GM11168 (cell line): ENCODE data around the gene MAMDC4.

Experiments
- in situ Hi-C: fragments of 300-500 bp; cut with MboI; formaldehyde crosslinking; loops from one replicate; pipeline ENCODE4 v1.12.0; 2022; ENCODE audit warnings: low sequenced_read_pairs; ENCODE audit not compliant: unreplicated experiment

The MAMDC4 gene

GRCh38 chr9:136848393-136849037, 3.6 kb upstream of the MAMDC4 start:
- in situ Hi-C loops, result no loop called here

- in situ Hi-C loops, result no loop called here
Measured at GRCh38 chr9:136849038-136849959, 2.8 kb upstream of the MAMDC4 start, which contains the start of gene PHPT1. PHPT1 (plus strand) TSS chr9:136849409; CDS start chr9:136849431, 22 bp downstream.

DNA sequence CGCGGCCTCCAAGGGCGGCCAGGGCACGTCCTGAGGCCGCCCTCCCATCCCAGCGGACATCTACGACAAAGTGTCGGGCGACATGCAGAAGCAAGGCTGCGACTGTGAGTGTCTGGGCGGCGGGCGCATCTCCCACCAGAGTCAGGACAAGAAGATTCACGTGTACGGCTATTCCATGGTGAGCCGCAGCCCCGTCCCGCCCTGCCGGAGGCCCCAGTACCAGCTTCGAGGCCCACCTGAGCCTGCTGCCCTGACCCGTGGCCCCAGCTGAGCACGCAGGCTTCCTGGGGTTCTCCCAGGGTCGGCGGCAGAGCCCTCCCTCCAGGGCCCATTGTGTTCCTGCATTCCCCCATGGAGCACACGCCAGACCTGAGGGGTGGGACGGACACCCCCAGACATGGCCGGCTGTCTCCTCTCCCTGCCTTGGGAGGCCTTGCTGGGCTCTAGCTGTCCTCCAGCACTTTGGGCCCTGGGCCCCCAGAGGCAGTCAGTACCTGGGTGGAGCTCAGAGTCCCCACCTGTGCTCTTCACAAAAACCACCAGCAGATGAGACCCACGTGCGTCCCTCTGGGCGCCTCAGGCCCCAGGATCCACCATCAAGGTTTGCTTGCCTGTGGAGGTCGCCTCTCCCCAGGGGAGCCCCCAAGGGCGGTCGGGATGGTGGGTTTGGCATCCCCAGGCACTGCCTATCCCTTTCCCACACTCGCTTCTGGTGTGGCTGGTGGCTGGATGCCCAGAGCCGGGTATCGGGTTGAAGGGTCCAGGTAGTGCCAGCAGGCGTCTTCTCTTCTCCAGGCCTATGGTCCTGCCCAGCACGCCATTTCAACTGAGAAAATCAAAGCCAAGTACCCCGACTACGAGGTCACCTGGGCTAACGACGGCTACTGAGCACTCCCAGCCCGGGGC, 1.9 kb upstream of the MAMDC4 start:
- in situ Hi-C loops, result no loop called here

- in situ Hi-C loops, result no loop called here
Measured at GRCh38 chr9:136850866-136851775, 1.0 kb upstream of the MAMDC4 start.

DNA sequence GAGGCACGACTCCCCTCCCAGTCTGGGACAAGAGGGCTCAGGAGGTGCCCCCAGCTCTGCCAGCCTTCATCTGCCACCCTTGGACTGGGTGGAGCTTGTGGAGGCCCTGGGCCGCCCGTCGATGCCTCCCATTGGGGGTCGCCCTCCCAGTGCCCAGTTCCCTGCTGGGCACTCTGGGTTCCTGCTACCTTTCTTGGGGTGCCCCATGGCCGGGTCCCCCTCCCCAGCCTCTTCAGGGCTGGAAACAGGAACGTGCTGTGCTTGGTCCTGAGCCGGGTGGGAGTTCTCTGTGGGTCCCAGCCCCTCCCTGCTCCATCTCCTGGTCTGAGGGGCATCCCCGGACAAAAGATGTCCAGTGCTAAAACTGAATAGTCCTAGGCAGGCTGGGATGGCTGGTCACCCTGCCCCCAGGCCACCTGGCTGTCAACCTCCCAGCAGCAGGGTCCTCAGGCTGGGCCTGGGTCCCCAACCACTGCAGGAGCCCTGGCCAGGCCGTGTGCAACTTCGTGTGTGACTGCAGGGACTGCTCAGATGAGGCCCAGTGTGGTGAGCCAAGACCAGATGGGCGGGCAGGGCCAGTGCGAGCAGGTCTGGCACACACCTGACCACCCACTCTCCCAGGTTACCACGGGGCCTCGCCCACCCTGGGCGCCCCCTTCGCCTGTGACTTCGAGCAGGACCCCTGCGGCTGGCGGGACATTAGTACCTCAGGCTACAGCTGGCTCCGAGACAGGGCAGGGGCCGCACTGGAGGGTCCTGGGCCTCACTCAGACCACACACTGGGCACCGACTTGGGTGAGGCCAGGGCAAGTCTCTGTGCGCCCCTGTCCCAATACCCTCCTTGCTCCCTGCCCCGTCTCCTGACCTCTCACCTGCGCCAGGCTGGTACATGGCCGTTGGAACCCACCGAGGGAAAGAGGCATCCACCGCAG, 784 bp downstream of the MAMDC4 start:
- in situ Hi-C loops, result no loop called here

GRCh38 chr9:136853596-136854112, 1.5 kb downstream of the MAMDC4 start:
- in situ Hi-C loops, result no loop called here

DNA sequence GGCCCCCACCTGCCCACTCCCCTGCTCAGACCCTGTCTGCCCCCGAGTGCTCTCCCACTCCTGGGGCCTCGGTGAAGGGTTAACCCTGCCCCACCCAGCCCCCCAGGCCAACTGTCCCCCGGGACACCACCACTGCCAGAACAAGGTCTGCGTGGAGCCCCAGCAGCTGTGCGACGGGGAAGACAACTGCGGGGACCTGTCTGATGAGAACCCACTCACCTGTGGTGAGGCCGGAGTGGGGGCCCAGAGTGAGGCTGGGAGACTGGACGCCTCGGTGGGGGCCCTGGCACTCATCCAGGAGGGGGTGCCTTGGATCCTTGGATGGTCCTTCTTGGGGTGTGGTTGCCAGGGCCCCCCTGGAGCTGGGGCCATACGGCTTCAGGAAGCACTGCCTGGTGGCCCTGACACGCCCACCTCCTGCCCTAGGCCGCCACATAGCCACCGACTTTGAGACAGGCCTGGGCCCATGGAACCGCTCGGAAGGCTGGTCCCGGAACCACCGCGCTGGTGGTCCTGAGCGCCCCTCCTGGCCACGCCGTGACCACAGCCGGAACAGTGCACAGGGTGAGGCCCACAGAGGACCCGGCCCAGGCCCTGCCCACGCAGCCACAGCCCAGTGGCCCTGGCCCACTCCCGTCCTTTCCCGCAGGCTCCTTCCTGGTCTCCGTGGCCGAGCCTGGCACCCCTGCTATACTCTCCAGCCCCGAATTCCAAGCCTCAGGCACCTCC, 2.1 kb downstream of the MAMDC4 start:
- in situ Hi-C loops, result no loop called here

DNA sequence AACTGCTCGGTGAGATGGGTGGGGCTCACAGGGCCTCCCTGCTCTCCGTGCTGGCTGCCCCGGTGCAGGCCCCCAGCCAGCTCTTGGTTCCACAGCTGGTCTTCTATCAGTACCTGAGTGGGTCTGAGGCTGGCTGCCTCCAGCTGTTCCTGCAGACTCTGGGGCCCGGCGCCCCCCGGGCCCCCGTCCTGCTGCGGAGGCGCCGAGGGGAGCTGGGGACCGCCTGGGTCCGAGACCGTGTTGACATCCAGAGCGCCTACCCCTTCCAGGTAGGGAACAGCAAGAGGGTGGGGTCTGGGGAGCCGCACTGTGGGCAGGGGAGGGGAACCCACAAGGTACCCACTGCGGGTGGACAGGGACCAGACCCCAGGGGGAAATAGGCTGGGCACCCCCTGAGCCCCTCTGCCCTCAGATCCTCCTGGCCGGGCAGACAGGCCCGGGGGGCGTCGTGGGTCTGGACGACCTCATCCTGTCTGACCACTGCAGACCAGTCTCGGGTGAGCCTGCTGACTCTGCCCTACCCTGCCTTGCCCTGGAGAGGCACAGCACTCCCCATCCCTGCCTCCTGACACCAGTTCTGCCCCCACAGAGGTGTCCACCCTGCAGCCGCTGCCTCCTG, 2.8 kb downstream of the MAMDC4 start:
- in situ Hi-C loops, result no loop called here

DNA sequence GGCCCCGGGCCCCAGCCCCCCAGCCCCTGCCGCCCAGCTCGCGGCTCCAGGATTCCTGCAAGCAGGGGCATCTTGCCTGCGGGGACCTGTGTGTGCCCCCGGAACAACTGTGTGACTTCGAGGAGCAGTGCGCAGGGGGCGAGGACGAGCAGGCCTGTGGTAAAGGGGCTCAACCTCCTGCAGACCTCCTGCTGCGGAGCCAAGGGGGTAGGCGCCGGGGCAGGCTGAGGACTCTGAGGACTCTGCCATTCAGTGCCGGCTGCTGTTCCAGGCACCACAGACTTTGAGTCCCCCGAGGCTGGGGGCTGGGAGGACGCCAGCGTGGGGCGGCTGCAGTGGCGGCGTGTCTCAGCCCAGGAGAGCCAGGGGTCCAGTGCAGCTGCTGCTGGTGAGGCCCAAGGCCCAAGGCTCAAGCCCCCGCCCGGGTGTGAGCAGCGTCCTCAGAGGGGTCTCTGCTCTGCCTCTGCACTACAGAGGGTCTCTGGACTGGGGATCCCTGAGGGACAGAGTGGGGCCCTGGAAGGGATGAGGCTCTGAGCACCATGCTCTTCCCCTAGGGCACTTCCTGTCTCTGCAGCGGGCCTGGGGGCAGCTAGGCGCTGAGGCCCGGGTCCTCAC, 3.4 kb downstream of the MAMDC4 start:
- in situ Hi-C loops, result no loop called here

DNA sequence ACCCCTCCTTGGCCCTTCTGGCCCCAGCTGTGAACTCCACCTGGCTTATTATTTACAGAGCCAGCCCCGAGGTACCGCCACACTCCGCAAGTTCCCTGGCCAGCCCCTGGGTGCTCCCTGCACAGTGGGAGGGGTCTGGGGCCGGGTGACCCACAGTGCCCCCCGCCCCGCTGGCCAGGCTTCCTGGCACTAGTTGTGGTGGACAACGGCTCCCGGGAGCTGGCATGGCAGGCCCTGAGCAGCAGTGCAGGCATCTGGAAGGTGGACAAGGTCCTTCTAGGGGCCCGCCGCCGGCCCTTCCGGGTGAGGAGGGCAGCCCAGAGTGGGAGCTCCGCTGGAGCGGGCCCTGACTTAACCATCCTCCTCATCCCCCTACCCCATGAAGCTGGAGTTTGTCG, 3.9 kb downstream of the MAMDC4 start:
- in situ Hi-C loops, result no loop called here

DNA sequence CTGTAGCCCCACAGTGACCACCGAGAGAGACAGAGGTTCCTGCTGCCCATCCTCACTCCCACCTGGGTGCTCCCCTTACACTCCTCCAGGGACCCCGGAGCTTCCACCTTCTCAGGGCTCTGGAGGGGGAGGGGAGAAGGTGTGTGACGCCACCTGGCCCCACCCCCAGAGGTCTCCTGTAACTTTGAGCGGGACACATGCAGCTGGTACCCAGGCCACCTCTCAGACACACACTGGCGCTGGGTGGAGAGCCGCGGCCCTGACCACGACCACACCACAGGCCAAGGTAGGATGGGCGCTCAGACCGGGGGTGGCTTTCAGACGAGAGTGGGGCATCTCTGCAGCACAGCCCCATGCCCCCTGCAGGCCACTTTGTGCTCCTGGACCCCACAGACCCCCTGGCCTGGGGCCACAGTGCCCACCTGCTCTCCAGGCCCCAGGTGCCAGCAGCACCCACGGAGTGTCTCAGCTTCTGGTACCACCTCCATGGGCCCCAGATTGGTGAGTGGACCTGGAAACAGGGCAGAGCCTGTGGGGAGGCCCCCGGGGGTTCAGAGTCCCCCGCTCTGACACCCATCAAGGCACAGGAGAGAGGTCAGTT, 4.5 kb downstream of the MAMDC4 start:
- in situ Hi-C loops, result no loop called here

DNA sequence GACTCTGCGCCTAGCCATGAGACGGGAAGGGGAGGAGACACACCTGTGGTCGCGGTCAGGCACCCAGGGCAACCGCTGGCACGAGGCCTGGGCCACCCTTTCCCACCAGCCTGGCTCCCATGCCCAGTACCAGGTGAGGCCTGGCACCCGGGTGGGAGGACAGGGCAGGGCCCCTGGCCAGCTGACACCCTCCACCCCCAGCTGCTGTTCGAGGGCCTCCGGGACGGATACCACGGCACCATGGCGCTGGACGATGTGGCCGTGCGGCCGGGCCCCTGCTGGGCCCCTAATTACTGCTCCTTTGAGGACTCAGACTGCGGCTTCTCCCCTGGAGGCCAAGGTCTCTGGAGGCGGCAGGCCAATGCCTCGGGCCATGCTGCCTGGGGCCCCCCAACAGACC, 5.0 kb downstream of the MAMDC4 start:
- in situ Hi-C loops, result no loop called here

- in situ Hi-C loops, result no loop called here
Measured at GRCh38 chr9:136857581-136858412, 5.7 kb downstream of the MAMDC4 start.

GRCh38 chr9:136858452-136858843, 6.3 kb downstream of the MAMDC4 start:
- in situ Hi-C loops, result no loop called here
